Trophoblast cell (in vitro differentiated cells and primary cell): ENCODE results near the gene SLC12A9.

Experiments
- DNase-seq, 2 donors: peaks; one replicate each; pipeline ENCODE4 v3.0.0-alpha.2; 2016
- H2AFZ ChIP-seq: 2 replicates; pipeline ENCODE4 v1.6.1; 2013; ENCODE audit warnings: low read length, moderate library complexity, mild to moderate bottlenecking; ENCODE audit not compliant: insufficient read depth, poor library complexity
- H2AK5ac ChIP-seq: 2 replicates; pipeline ENCODE4 v1.6.1; 2013; ENCODE audit warnings: mild to moderate bottlenecking, low read length
- H2BK120ac ChIP-seq: 2 replicates; pipeline ENCODE4 v1.6.1; 2013; ENCODE audit warnings: low read length, mild to moderate bottlenecking, moderate library complexity; ENCODE audit not compliant: insufficient read depth, poor library complexity
- H2BK12ac ChIP-seq: 2 replicates; pipeline ENCODE4 v1.6.1; 2013; ENCODE audit warnings: mild to moderate bottlenecking, low read length, moderate library complexity
- H2BK5ac ChIP-seq: 2 replicates; pipeline ENCODE4 v1.6.1; 2013; ENCODE audit warnings: low read length, low read depth, moderate library complexity, mild to moderate bottlenecking; ENCODE audit not compliant: poor library complexity
- H3K14ac ChIP-seq: 2 replicates; pipeline ENCODE4 v1.6.1; 2013; ENCODE audit warnings: mild to moderate bottlenecking, low read length
- H3K18ac ChIP-seq: 2 replicates; pipeline ENCODE4 v1.6.1; 2013; ENCODE audit warnings: mild to moderate bottlenecking, low read length
- H3K23ac ChIP-seq: 2 replicates; pipeline ENCODE4 v1.6.1; 2013; ENCODE audit warnings: low read length
- H3K27ac ChIP-seq: 2 replicates; pipeline ENCODE4 v1.5.1; 2013; ENCODE audit warnings: low read depth, mild to moderate bottlenecking, inconsistent platforms, low read length, moderate library complexity
- H3K27me3 ChIP-seq: 2 replicates; pipeline ENCODE4 v1.6.1; 2013; ENCODE audit warnings: inconsistent platforms, mild to moderate bottlenecking, low read length, moderate library complexity; ENCODE audit not compliant: insufficient read depth
- H3K36me3 ChIP-seq, 2 experiments: 1 replicate in 1 of 2; 2 replicates in 1 of 2; pipeline ENCODE4 v1.6.1; 2013; ENCODE audit warnings: low read length in 2 of 2, mild to moderate bottlenecking in 2 of 2, moderate library complexity in 1 of 2; ENCODE audit not compliant: insufficient read depth in 2 of 2, control insufficient read depth in 1 of 2
- H3K4ac ChIP-seq: 2 replicates; pipeline ENCODE4 v1.6.1; 2013; ENCODE audit warnings: low read depth, mild to moderate bottlenecking, low read length, moderate library complexity
- H3K4me1 ChIP-seq, 2 experiments: 1 replicate in 1 of 2; 2 replicates in 1 of 2; pipeline ENCODE4 v1.6.1; 2013; ENCODE audit warnings: low read length in 2 of 2, mild to moderate bottlenecking in 2 of 2, moderate library complexity in 1 of 2; ENCODE audit not compliant: insufficient read depth in 2 of 2, control insufficient read depth in 1 of 2
- H3K4me2 ChIP-seq: 2 replicates; pipeline ENCODE4 v1.6.1; 2013; ENCODE audit warnings: inconsistent platforms, mild to moderate bottlenecking, low read length, moderate library complexity
- H3K4me3 ChIP-seq: 2 replicates; pipeline ENCODE4 v1.5.1; 2013; ENCODE audit warnings: mild to moderate bottlenecking, low read depth, low read length, inconsistent platforms
- H3K79me1 ChIP-seq: one replicate; pipeline ENCODE4 v1.6.1; 2013; ENCODE audit warnings: low read length
- H3K79me2 ChIP-seq: 2 replicates; pipeline ENCODE4 v1.6.1; 2013; ENCODE audit warnings: low read length, mild to moderate bottlenecking; ENCODE audit not compliant: control insufficient read depth, insufficient read depth, poor library complexity
- H3K9ac ChIP-seq: 2 replicates; pipeline ENCODE4 v1.6.1; 2013; ENCODE audit warnings: mild to moderate bottlenecking, low read length
- H3K9me3 ChIP-seq: 2 replicates; pipeline ENCODE4 v1.6.1; 2013; ENCODE audit warnings: low read depth, mild to moderate bottlenecking, control low read depth, inconsistent platforms, low read length; ENCODE audit not compliant: insufficient read depth
- H4K12ac ChIP-seq: 2 replicates; pipeline ENCODE4 v1.6.1; 2013; ENCODE audit warnings: low read depth, mild to moderate bottlenecking, low read length, moderate library complexity
- H4K8ac ChIP-seq: 2 replicates; pipeline ENCODE4 v1.6.1; 2013; ENCODE audit warnings: low read depth, mild to moderate bottlenecking, low read length, moderate library complexity
- H4K91ac ChIP-seq: one replicate; pipeline ENCODE4 v1.6.1; 2013; ENCODE audit warnings: low read depth, mild to moderate bottlenecking, low read length, moderate library complexity
- WGBS: extraction: QIAGEN DNeasy Blood & Tissue Kit; methylation state at CpG from one replicate; pipeline ENCODE4 v1.1.7; 2013; ENCODE audit warnings: missing lambda C conversion rate; ENCODE audit not compliant: insufficient read length, insufficient coverage; ENCODE audit errors: extremely low coverage; 5-methylcytosine and 5-hydroxymethylcytosine counted together

Gene SLC12A9

DNA sequence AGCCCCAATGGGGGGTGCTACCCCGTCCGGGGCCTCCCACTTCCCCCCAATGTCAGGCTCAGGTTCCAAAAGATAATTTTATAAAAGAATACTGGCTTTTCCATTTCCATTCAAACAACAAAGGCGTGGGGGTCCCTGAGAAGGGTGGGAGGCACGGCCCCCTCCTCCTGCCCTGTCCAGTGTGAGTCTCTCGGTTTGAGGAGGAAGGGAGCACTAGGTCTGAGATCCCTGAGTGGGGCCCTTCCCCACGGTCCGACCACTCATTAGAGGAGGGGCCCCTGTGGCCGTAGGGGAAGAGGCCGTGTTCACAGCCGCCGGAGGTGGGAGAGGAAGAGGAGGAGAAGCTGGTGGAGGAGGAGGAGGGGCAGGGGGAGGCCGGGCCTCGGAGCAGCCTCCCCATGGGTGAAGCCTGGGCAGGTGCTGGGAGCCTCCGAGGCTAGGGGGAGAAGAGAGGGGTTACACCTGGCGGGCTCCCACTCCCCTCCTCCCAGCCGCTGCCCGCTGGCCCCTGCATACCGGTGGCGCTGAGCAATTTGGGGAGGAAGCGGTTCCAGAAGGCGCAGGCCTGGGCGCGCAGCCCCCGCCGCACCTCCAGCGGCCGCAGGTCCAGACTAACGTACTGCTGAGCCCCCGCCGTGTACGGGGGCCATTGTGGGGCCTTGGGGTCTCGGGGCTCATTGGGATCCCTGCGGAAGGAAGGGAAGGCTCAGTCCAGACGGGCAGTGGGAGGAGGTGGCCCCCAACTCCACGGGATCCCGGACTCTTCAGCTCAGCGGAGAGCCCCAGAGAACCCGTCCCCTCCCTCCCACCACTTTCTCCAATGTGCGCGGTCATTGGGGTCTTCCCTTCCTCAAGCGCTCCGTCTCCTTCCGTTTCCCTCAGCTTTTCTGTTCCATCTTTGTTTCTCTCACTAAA is 38.4 kb downstream of the SLC12A9 start:
- Histone ChIP-seq H2AK5ac (peak overlapping the region; percentile 82), H3K4me2 (peak overlapping the region; percentile 92), H4K8ac (peak overlapping the region; percentile 95), H2BK12ac (peak overlapping the region; percentile 61), H2BK120ac (peak overlapping the region; percentile 83), H3K18ac (peak overlapping the region; percentile 81), H4K12ac (peak overlapping the region; percentile 75), H2BK5ac (peak overlapping the region; percentile 92), H3K27me3 (peaks cover under 1% of the 10 kb centered on the region), H3K4me3 (peak overlapping the region; percentile 64), H3K36me3 (peaks cover 40 to 43% of the 10 kb centered on the region in 2 experiments), H3K23ac (no peak overlapping the region), H3K9me3 (no peaks in the 10 kb centered on the region), H3K9ac (peak overlapping the region; percentile 57), H4K91ac (peak overlapping the region; percentile 98), H3K79me2 (peaks cover 17% of the 10 kb centered on the region), H3K27ac (peak overlapping the region; percentile 98), H2AFZ (peak overlapping the region; percentile 62), H3K4ac (peak overlapping the region; percentile 61), H3K4me1 (peaks cover 21 to 40% of the 10 kb centered on the region in 2 experiments), H3K79me1 (peaks cover 24% of the 10 kb centered on the region), H3K14ac (peak overlapping the region; percentile 79)
- no CpG with 5 or more reads among the region's 43 CpGs for WGBS
- peak in 1 of 2 donors; percentile 27 for DNase-seq

DNA sequence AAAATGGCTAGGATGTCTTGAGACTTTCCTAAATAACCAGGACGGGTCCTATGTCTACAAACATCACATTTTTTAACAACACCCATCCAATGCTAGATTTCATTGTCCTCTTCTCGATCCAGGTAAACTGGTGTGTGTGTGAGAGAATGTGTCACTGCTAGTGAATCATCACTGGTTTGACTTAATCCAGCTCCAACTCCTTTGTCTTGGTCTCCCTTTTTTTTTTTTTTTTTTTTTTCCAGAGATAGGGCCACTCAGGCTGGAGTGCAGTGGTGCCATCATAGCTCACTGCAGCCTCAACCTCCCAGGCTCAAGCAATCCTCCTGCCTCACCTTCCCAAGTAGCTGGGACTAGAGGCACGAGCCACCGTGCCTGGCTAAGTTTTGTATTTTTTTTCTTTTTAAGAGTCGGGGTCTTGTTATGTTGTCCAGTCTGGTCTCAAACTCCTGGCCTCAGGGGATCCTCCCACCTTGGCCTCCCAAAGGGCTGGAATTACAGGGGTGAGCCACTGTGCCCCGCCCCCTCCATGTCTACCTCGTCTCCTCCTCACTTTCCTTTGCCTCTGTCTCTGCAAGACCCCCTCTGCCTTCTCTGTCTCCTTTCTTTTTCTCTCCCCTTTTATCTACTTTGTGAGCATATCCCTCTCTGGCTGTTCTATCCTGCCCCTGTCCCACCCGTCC is 39.2 kb downstream of the SLC12A9 start:
- no peak overlapping the region for H3K18ac ChIP-seq
- peak overlapping the region; percentile 92 for H2BK5ac ChIP-seq
- DNase-seq: peak in 1 of 2 donors; percentile 39
- H3K79me2 ChIP-seq: peaks cover 17% of the 10 kb centered on the region
- H3K4me1 ChIP-seq: peaks cover 27 to 48% of the 10 kb centered on the region in 2 experiments
- H3K23ac ChIP-seq: no peak overlapping the region
- H3K36me3 ChIP-seq: peaks cover 32 to 36% of the 10 kb centered on the region in 2 experiments
- no CpG with 5 or more reads among the region's 8 CpGs for WGBS
- no peak overlapping the region for H2AFZ ChIP-seq
- H4K91ac ChIP-seq: peak overlapping the region; percentile 98
- H2BK120ac ChIP-seq: peak overlapping the region; percentile 34
- H3K14ac ChIP-seq: no peak overlapping the region
- peak overlapping the region; percentile 98 for H3K27ac ChIP-seq
- H3K4me2 ChIP-seq: peak overlapping the region; percentile 92
- peak overlapping the region; percentile 64 for H2AK5ac ChIP-seq
- H3K9ac ChIP-seq: no peak overlapping the region
- peaks cover 7% of the 10 kb centered on the region for H3K27me3 ChIP-seq
- H3K4me3 ChIP-seq: no peak overlapping the region
- peak overlapping the region; percentile 95 for H4K8ac ChIP-seq
- H3K9me3 ChIP-seq: no peaks in the 10 kb centered on the region
- no peak overlapping the region for H4K12ac ChIP-seq
- H3K79me1 ChIP-seq: peaks cover 24% of the 10 kb centered on the region
- peak overlapping the region; percentile 61 for H3K4ac ChIP-seq
- peak overlapping the region; percentile 50 for H2BK12ac ChIP-seq

DNA sequence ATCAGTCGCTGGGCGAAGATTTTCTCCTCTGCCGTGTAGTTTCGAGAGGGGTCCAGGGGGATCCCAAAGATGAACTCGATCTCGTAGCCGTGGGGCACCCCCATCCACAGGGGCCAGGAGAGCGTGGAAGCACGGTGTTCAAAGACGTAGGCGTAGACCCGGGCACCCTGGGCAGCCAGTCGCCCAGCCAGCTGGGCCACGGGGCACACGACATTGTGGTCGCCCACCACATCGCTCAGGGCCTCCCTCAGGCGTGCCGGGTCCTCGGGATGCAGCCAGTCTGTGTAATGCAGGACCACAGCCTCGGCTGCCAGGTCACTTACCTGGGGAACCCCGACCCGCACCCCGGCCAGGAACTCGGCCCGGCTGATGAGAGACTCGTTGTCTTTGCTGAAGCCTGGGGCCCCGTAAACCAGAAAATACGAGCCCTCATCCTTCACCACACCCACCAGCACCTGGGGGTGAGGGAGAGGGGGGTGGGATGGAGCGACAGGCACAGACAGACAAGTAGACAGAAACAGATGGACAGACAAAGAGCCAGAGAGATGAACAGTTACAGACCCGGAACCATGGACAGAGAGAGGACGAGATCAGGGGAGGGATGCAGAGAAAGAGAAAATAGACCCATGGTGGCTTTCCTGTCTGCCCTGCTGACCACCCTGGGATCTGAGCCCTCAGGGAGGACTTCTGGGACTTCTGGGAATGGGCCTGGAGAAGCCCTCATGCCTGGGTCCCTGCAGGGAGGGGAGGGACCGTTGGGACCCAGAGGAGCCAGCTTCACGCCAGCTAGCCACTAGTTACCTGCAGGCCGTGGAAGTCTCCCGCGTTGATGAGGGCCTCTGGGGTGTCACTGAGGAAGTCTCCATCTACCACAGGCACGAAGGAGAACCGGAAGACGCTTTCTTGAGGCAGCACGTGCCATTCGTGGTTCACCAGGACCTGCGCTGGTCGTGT is 40.1 kb downstream of the SLC12A9 start:
- peak overlapping the region; percentile 64 for H2AK5ac ChIP-seq
- H4K91ac ChIP-seq: peak overlapping the region; percentile 53
- H4K8ac ChIP-seq: no peak overlapping the region
- no peak for DNase-seq
- peaks cover 27 to 49% of the 10 kb centered on the region in 2 experiments for H3K4me1 ChIP-seq
- WGBS: no CpG with 5 or more reads among the region's 44 CpGs
- no peak overlapping the region for H3K23ac ChIP-seq
- H3K4me2 ChIP-seq: no peak overlapping the region
- H2BK12ac ChIP-seq: peak overlapping the region; percentile 50
- peaks cover 17% of the 10 kb centered on the region for H3K79me2 ChIP-seq
- H3K79me1 ChIP-seq: peaks cover 24% of the 10 kb centered on the region
- H2BK5ac ChIP-seq: no peak overlapping the region
- no peak overlapping the region for H3K18ac ChIP-seq
- H3K4ac ChIP-seq: no peak overlapping the region
- no peak overlapping the region for H2AFZ ChIP-seq
- H4K12ac ChIP-seq: no peak overlapping the region
- H3K14ac ChIP-seq: peak overlapping the region; percentile 12
- no peaks in the 10 kb centered on the region for H3K9me3 ChIP-seq
- H3K36me3 ChIP-seq: peaks cover 23 to 26% of the 10 kb centered on the region in 2 experiments
- peaks cover 9% of the 10 kb centered on the region for H3K27me3 ChIP-seq
- H3K4me3 ChIP-seq: no peak overlapping the region
- H3K9ac ChIP-seq: no peak overlapping the region
- H3K27ac ChIP-seq: no peak overlapping the region
- H2BK120ac ChIP-seq: peak overlapping the region; percentile 34
